NK-92 treated with Interleukin-12 subunit alpha and Interleukin-12 subunit beta, amount 100 ng/mL, for 24 hours (cell line): ENCODE measurements around the gene TTBK1.
"Not testable (repeated sequence)": the region's sequence is repeated elsewhere in the genome, so short reads cannot be mapped to it uniquely, and the experiment has no call there.

ENCODE experiments used
- DNase-seq: peaks from one replicate; lab custom pipeline; 2025; lab: John Stamatoyannopoulos, UW

Gene TTBK1

GRCh38 chr6:43287717-43288679 lies 44.7 kb downstream of the TTBK1 start:
- DNase-seq: no peak

GRCh38 chr6:43290339-43290904 lies 47.1 kb downstream of the TTBK1 start:
- DNase-seq: no peak

GRCh38 chr6:43290905-43291355 lies 47.6 kb downstream of the TTBK1 start:
- DNase-seq: no peak

GRCh38 chr6:43291708-43292107 lies 48.4 kb downstream of the TTBK1 start:
- no peak for DNase-seq

GRCh38 chr6:43292341-43292740 lies 49.1 kb downstream of the TTBK1 start:
- DNase-seq: no peak

- DNase-seq: no peak
Observed at GRCh38 chr6:43292763-43293318, 49.6 kb downstream of the TTBK1 start.

- no peak for DNase-seq
Observed at GRCh38 chr6:43293698-43294097, 50.4 kb downstream of the TTBK1 start.

GRCh38 chr6:43294536-43294935 lies 51.3 kb downstream of the TTBK1 start:
- DNase-seq: no peak

- no peak for DNase-seq
Observed at GRCh38 chr6:43295456-43295855, 52.2 kb downstream of the TTBK1 start.

- no peak for DNase-seq
Observed at GRCh38 chr6:43296780-43297497, 53.7 kb downstream of the TTBK1 start.

- no peak for DNase-seq
Observed at GRCh38 chr6:43297644-43298564, 54.6 kb downstream of the TTBK1 start, which contains the start of gene SLC22A7. Gene SLC22A7 (plus strand): TSS chr6:43298260. CDS start chr6:43298359, 99 bp downstream.

GRCh38 chr6:43298565-43299337 lies 55.5 kb downstream of the TTBK1 start:
- DNase-seq: no peak

GRCh38 chr6:43299338-43300293 lies 56.3 kb downstream of the TTBK1 start:
- DNase-seq: no peak

- no peak for DNase-seq
Observed at GRCh38 chr6:43301081-43301870, 58.0 kb downstream of the TTBK1 start.

GRCh38 chr6:43302126-43302525 lies 58.8 kb downstream of the TTBK1 start:
- no peak for DNase-seq

- not testable (repeated sequence) for DNase-seq
Observed at GRCh38 chr6:43303006-43303405, 59.7 kb downstream of the TTBK1 start.

GRCh38 chr6:43303751-43304331 lies 60.6 kb downstream of the TTBK1 start:
- no peak for DNase-seq

- no peak for DNase-seq
Observed at GRCh38 chr6:43304361-43304760, 61.1 kb downstream of the TTBK1 start.
